ENCODE results near the gene PCDHGA3. TPM values are rescaled to one million over a fixed set of nuclear protein-coding genes. Genes with fewer than 3 reads are reported as not detected.

The PCDHGA3 gene
- total and polyA plus RNA-seq, 9 of the 15 experiments (the other 6 are each of a cell fraction or from before 2014, with no cell fraction given): 0.13 to 0.28 (median 0.18) TPM; not detected in 2

DNA sequence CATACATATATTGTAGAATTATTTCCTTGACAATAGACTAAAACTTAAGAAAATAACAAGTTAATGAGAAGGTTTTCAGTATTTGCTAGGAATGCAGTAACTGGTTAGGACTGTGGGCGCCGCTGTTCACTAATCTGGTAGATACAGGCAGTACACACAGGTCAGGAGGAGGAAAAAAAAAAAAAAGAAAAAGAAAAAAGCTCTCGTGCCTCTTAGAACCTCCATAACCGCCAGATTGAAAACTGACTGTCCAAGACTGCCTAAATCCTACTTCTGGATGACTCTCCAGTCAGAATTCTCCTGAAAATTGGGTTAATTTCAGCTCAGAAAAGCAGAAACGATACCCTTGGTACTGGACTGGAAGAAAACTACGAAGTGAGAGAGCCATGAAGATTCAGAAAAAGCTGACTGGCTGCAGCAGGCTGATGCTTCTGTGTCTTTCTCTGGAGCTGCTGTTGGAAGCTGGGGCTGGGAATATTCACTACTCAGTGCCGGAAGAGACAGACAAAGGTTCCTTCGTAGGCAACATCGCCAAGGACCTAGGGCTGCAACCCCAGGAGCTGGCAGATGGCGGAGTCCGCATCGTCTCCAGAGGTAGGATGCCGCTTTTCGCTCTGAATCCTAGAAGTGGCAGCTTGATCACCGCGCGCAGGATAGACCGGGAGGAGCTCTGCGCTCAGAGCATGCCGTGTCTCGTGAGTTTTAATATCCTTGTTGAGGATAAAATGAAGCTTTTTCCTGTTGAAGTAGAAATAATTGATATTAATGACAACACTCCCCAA lies 13.1 kb upstream of the PCDHGA3 start, which contains the start of gene PCDHGA1 (continued):
- TF ChIP-seq KLF6 (CRISPR knock-in tag; IDR thresholded peaks at IDR 0.05; ENCODE audit: borderline replicate concordance): no peak
- TF ChIP-seq NR2F6 (CRISPR knock-in tag; IDR thresholded peaks at IDR 0.05): no peak
- TF ChIP-seq REST (IDR thresholded peaks at IDR 0.05; ENCODE audit: borderline replicate concordance): no peak; the same call in 1 of the 2 replicates
- TF ChIP-seq REST (CRISPR knock-in tag; IDR thresholded peaks at IDR 0.05; ENCODE audit: low read depth): no peak
- TF ChIP-seq ATF2 (CRISPR knock-in tag; IDR thresholded peaks at IDR 0.05): no peak
- no peak for TF ChIP-seq OTX1 (CRISPR knock-in tag; IDR thresholded peaks at IDR 0.05)
